Testis (tissue), 5 donors: ENCODE measurements around the gene ISLR2. TPM values are rescaled to one million over a fixed set of nuclear protein-coding genes. Genes with fewer than 3 reads are reported as not detected.
A peak's percentile ranks its signal among the peaks of the same experiment; 100 is the strongest.
"Not testable (repeated sequence)": the region's sequence is repeated elsewhere in the genome, so short reads cannot be mapped to it uniquely, and the experiment has no call there.

Experiments used
- DNase-seq: peaks from one replicate; pipeline ENCODE4 v3.0.0-alpha.2; 2019
- H3K27ac ChIP-seq, 2 donors: fragments of 200-600 bp; sonication (generic); one replicate each; pipeline ENCODE4 v1.5.1; 2019
- H3K27me3 ChIP-seq: fragments of 200-600 bp; sonication (generic); one replicate; pipeline ENCODE4 v1.5.1; 2019
- H3K36me3 ChIP-seq: fragments of 200-600 bp; sonication (generic); one replicate; pipeline ENCODE4 v1.5.1; 2017; ENCODE audit warnings: low read depth; ENCODE audit errors: missing control alignments
- H3K4me1 ChIP-seq: fragments of 200-600 bp; sonication (generic); one replicate; pipeline ENCODE4 v1.5.1; 2019
- H3K4me3 ChIP-seq, 2 donors: fragments of 200-600 bp; sonication (generic); one replicate each; pipeline ENCODE4 v1.5.1; 2017 to 2019
- H3K9me3 ChIP-seq: fragments of 200-600 bp; sonication (generic); one replicate; pipeline ENCODE4 v1.5.1; 2017
- CTCF ChIP-seq, 3 experiments: fragments of 450-650 bp in 2 of 3; fragments of 200-600 bp in 1 of 3; sonication (generic) in 1 of 3; IDR thresholded peaks; one replicate each; pipeline ENCODE4 v1.5.1; 2016 to 2019; ENCODE audit warnings: antibody characterized with exemption in 3 of 3, mild to moderate bottlenecking in 2 of 3, moderate library complexity in 1 of 3
- POLR2A ChIP-seq: fragments of 450-650 bp; IDR thresholded peaks from one replicate; pipeline ENCODE4 v1.6.1; 2017; ENCODE audit warnings: antibody characterized with exemption, mild to moderate bottlenecking, moderate library complexity
- WGBS, 2 donors: methylation state at CpG; one replicate each; pipeline ENCODE4 v1.1.5; 2018; 5-methylcytosine and 5-hydroxymethylcytosine counted together
- intact Hi-C: fragments of 100-400 bp; cut with DNase I; formaldehyde crosslinking; loops from one replicate; pipeline ENCODE4 v1.15.1; 2023; ENCODE audit warnings: low total_unique reads
- long read RNA-seq, 2 donors: transcript quantifications; one replicate each; lab custom pipeline, GENCODE V29; 2026
- polyA plus RNA-seq: library from polyadenylated mRNA; stranded (reverse); fragments of 350-450 nt; fragmentation: Illumina TruSeq; extraction: RNeasy Lipid Tissue Mini Kit (QIAGEN cat#74804); gene quantifications from one replicate; pipeline ENCODE4 v1.2.3, GENCODE V29; 2014; ENCODE audit warnings: low read depth, low replicate concordance; ENCODE audit not compliant: insufficient read depth
- total RNA-seq, 2 donors: library from RNA; depleted of rRNA; stranded (reverse); fragments of >200 nt; gene quantifications; one replicate each; pipeline ENCODE4 v1.2.3, GENCODE V29; 2016

Gene ISLR2
- total RNA-seq = 10 to 100 TPM; 12.8 to 17.7 TPM
- polyA plus RNA-seq = 26.1 TPM
- long read RNA-seq, donor 1, partial matches to known transcripts = 0 of 1 reads
- long read RNA-seq, donor 1, other reads (novel, unspliced or antisense) = 0 of 1 reads
- long read RNA-seq, donor 2 = 0 reads

- WGBS, 2 donors = 1 to 2% methylated on average over 32 to 53 of the region's 53 CpGs
- no peaks in the 10 kb centered on the region for H3K36me3 ChIP-seq
- H3K4me3 ChIP-seq = peak within 1 kb of the TSS in 1 of 2 donors; percentile 18
- TF ChIP-seq CTCF (IDR thresholded peaks at IDR 0.05) = no peak
- no peak for TF ChIP-seq POLR2A
- H3K4me1 ChIP-seq = peaks cover 21% of the 10 kb centered on the region
- intact Hi-C loops = loop anchor here (10.0 kb wide), 1 partner anchor 146 kb away; no protein-coding TSS in a partner anchor
- no peak for DNase-seq
- H3K9me3 ChIP-seq = no peaks in the 10 kb centered on the region
- no peaks in the 10 kb centered on the region for H3K27me3 ChIP-seq
- H3K27ac ChIP-seq = no peak within 1 kb of the TSS
These were observed at the start of gene ISLR2 for GRCh38 chr15:74130155-74130848. TSS of gene ISLR2 (plus strand) at chr15:74130586. CDS start at chr15:74132755, 2,169 bp downstream.

- WGBS, 2 donors = no CpG with 5 or more reads among the region's 7 CpGs
- H3K4me3 ChIP-seq, H3K4me1 ChIP-seq, H3K27me3 ChIP-seq, intact Hi-C loops, H3K36me3 ChIP-seq, H3K27ac ChIP-seq, DNase-seq, H3K9me3 ChIP-seq: not testable (repeated sequence)
These were observed 47.9 kb upstream of the ISLR2 start, which contains the start of gene GOLGA6A for GRCh38 chr15:74082450-74082849. TSS of gene GOLGA6A (minus strand) at chr15:74082550. CDS start at chr15:74082509, 41 bp downstream.

- intact Hi-C loops, DNase-seq, H3K9me3 ChIP-seq, H3K4me3 ChIP-seq, H3K4me1 ChIP-seq, H3K36me3 ChIP-seq, H3K27me3 ChIP-seq, H3K27ac ChIP-seq: not testable (repeated sequence)
- no CpG with 5 or more reads among the region's 2 CpGs for WGBS, 2 donors
These were observed 35.8 kb upstream of the ISLR2 start for GRCh38 chr15:74094567-74094966.

GRCh38 chr15:74095610-74096009 is 34.8 kb upstream of the ISLR2 start:
- H3K4me3 ChIP-seq, H3K4me1 ChIP-seq, H3K36me3 ChIP-seq, H3K9me3 ChIP-seq, DNase-seq, H3K27ac ChIP-seq, H3K27me3 ChIP-seq, intact Hi-C loops: not testable (repeated sequence)
- WGBS, 2 donors = 91% methylated on average over 5 to 7 of the region's 10 CpGs

GRCh38 chr15:74096753-74097474 is 33.5 kb upstream of the ISLR2 start:
- H3K36me3 ChIP-seq, DNase-seq, H3K4me3 ChIP-seq, H3K9me3 ChIP-seq, H3K27me3 ChIP-seq, H3K27ac ChIP-seq, H3K4me1 ChIP-seq, intact Hi-C loops: not testable (repeated sequence)
- WGBS, 2 donors = no CpG with 5 or more reads among the region's 27 CpGs

- TF ChIP-seq CTCF (IDR thresholded peaks at IDR 0.05) = peak in 1 of 3 experiments; percentile 14
- WGBS, 2 donors = 0 to 3% methylated on average over 12 to 24 of the region's 45 CpGs
These were observed 30.2 kb upstream of the ISLR2 start for GRCh38 chr15:74099963-74100733.

More at GRCh38 chr15:74099963-74100733, 30.2 kb upstream of the ISLR2 start:
- H3K9me3 ChIP-seq, H3K36me3 ChIP-seq, H3K4me1 ChIP-seq, intact Hi-C loops, H3K27me3 ChIP-seq, H3K27ac ChIP-seq: not testable (repeated sequence)
- peak overlapping the region; percentile 34 to 51 for H3K4me3 ChIP-seq
- DNase-seq = peak; percentile 94
